HepG2 (cell line): ENCODE data around the gene ZKSCAN1. TPM values are rescaled to one million over a fixed set of nuclear protein-coding genes. Genes with fewer than 3 reads are reported as not detected.

Experiments
- ATAC-seq: fragments of 200-7000 bp; cut with Tn5 transposase; 3 replicates; pipeline ENCODE4 v1.9.1; 2020; ENCODE audit warnings: mild to moderate bottlenecking, moderate library complexity
- BruUV-seq: library from RNA; stranded (reverse); fragments of 400-500 nt; replicated peaks from 2 replicates; lab custom pipeline; 2021; lab: Mats Ljungman, UMichigan
- CTCF ChIA-PET: fragments of 300-600 bp; formaldehyde crosslinking; extraction: SDS; loops from one replicate; lab custom pipeline; 2021; ENCODE audit warnings: low total read pairs, inconsistent platforms, low intra/inter-chr PET ratio; lab: Yijun Ruan, JAX
- POLR2A ChIA-PET: fragments of 350-600 bp; sonication (Branson Sonifier 250); formaldehyde crosslinking; loops from one replicate; lab custom pipeline; 2020; ENCODE audit warnings: antibody characterized with exemption, inconsistent platforms; lab: Yijun Ruan, JAX
- DNase-seq: peaks from one replicate; pipeline ENCODE4 v3.0.0-alpha.2; 2015; ENCODE audit warnings: low spot score
- FAIRE-seq: peaks from 3 replicates; lab custom pipeline; 2011; peaks lifted over from hg19 to GRCh38; lab: Jason Lieb, UNC
- H2AFZ ChIP-seq: one replicate; pipeline ENCODE4 v1.6.1; 2011; ENCODE audit warnings: low read length, inconsistent platforms
- H3K27ac ChIP-seq: fragments of 300-600 bp; 3 replicates; pipeline ENCODE4 v1.8.0; 2011; ENCODE audit warnings: mixed run types, mild to moderate bottlenecking, mixed read lengths, low read length, inconsistent platforms; ENCODE audit not compliant: insufficient read depth; ENCODE audit errors: extremely low read length
- H3K27me3 ChIP-seq, 2 experiments: fragments of 200-600 bp in 1 of 2; 2 replicates in 1 of 2; 3 replicates in 1 of 2; pipeline versions ENCODE4 v1.6.0 to v1.8.0; 2011; ENCODE audit warnings: low read length in 2 of 2, mild to moderate bottlenecking in 2 of 2, moderate library complexity in 2 of 2, inconsistent platforms in 1 of 2; ENCODE audit not compliant: insufficient read depth in 2 of 2, control insufficient read depth in 1 of 2
- H3K36me3 ChIP-seq, 2 experiments: fragments of 200-600 bp in 1 of 2; replicated peaks in 1 of 2; 2 replicates in 1 of 2; 3 replicates in 1 of 2; pipeline versions ENCODE4 v1.5.1 to v1.8.0; 2011; ENCODE audit warnings: low read length in 2 of 2, inconsistent platforms in 1 of 2; ENCODE audit not compliant: insufficient read depth in 2 of 2, control insufficient read depth in 1 of 2
- H3K4me1 ChIP-seq: 2 replicates; pipeline ENCODE4 v1.5.1; 2012; ENCODE audit warnings: low read length, inconsistent platforms; ENCODE audit not compliant: insufficient read depth
- H3K4me2 ChIP-seq: 2 replicates; pipeline ENCODE4 v1.6.0; 2011; ENCODE audit warnings: low read depth, low read length, inconsistent platforms
- H3K4me3 ChIP-seq, 3 experiments: fragments of 200-600 bp in 1 of 3; sonication (generic), shearing (Covaris generic) in 1 of 3; replicated peaks in 1 of 3; 2 replicates each; pipeline ENCODE4 v1.5.1; 2011 to 2016; ENCODE audit warnings: low read length in 3 of 3, inconsistent platforms in 2 of 3, low read depth in 2 of 3, mild to moderate bottlenecking in 2 of 3, control low read depth in 1 of 3, mixed read lengths in 1 of 3; ENCODE audit not compliant: insufficient read depth in 1 of 3
- H3K79me2 ChIP-seq: one replicate; pipeline ENCODE4 v1.6.1; 2011; ENCODE audit warnings: low read length, inconsistent platforms; ENCODE audit not compliant: insufficient read depth
- H3K9ac ChIP-seq: 2 replicates; pipeline ENCODE4 v1.6.0; 2011; ENCODE audit warnings: mild to moderate bottlenecking, low read depth, low read length, inconsistent platforms; ENCODE audit not compliant: insufficient read depth
- H3K9me3 ChIP-seq: 2 replicates; pipeline ENCODE4 v1.5.1; 2012; ENCODE audit warnings: mild to moderate bottlenecking, low read length
- H4K20me1 ChIP-seq: 2 replicates; pipeline ENCODE4 v1.6.0; 2011; ENCODE audit warnings: inconsistent platforms, mild to moderate bottlenecking, low read length, moderate library complexity; ENCODE audit not compliant: insufficient read depth
- ADNP ChIP-seq: sonication (generic); formaldehyde crosslinking; IDR thresholded peaks from 2 replicates; pipeline ENCODE4 v1.4.0; 2020; ENCODE audit warnings: missing genetic modification reagents
- BRF2 ChIP-seq: sonication (generic); formaldehyde crosslinking; IDR thresholded peaks from 2 replicates; pipeline ENCODE4 v1.8.1; 2022; ENCODE audit warnings: mild to moderate bottlenecking, missing genetic modification reagents
- GTF3A ChIP-seq: sonication (generic); formaldehyde crosslinking; conservative IDR thresholded peaks from 2 replicates; pipeline ENCODE4 v1.4.0; 2020; ENCODE audit warnings: mild to moderate bottlenecking, missing genetic modification reagents
- HHEX ChIP-seq: IDR thresholded peaks from 2 replicates; pipeline ENCODE4 v1.6.1; 2016; ENCODE audit warnings: control low read depth
- HNRNPK ChIP-seq: fragments of 200-400 bp; formaldehyde crosslinking; IDR thresholded peaks from 2 replicates; pipeline ENCODE4 v1.6.1; 2018; ENCODE audit warnings: low read length, low read depth, moderate library complexity, mild to moderate bottlenecking; ENCODE audit not compliant: poor library complexity, severe bottlenecking
- MED13 ChIP-seq: sonication (generic); formaldehyde crosslinking; IDR thresholded peaks from 2 replicates; pipeline ENCODE4 v1.5.0; 2020; ENCODE audit warnings: missing genetic modification reagents
- MTF2 ChIP-seq: sonication (generic); formaldehyde crosslinking; IDR thresholded peaks from 2 replicates; pipeline ENCODE4 v1.5.0; 2020; ENCODE audit warnings: missing genetic modification reagents, borderline replicate concordance
- ONECUT2 ChIP-seq: sonication (generic); formaldehyde crosslinking; IDR thresholded peaks from 2 replicates; pipeline ENCODE4 v1.4.0; 2020; ENCODE audit warnings: missing genetic modification reagents
- RFX3 ChIP-seq: IDR thresholded peaks from 2 replicates; pipeline ENCODE4 v1.6.1; 2016; ENCODE audit warnings: missing biosample characterization, missing genetic modification reagents
- ZMYM4 ChIP-seq: sonication (generic); formaldehyde crosslinking; IDR thresholded peaks from 2 replicates; pipeline ENCODE4 v1.8.1; 2023; ENCODE audit warnings: mild to moderate bottlenecking, missing genetic modification reagents
- ZNF235 ChIP-seq: sonication (generic); formaldehyde crosslinking; IDR thresholded peaks from 2 replicates; pipeline ENCODE4 v1.8.1; 2023; ENCODE audit warnings: mild to moderate bottlenecking, missing genetic modification reagents, borderline replicate concordance
- ZNF326 ChIP-seq: sonication (generic); formaldehyde crosslinking; IDR thresholded peaks from 2 replicates; pipeline ENCODE4 v1.4.0; 2020; ENCODE audit warnings: missing genetic modification reagents, borderline replicate concordance
- ZNF552 ChIP-seq: sonication (generic); formaldehyde crosslinking; IDR thresholded peaks from 2 replicates; pipeline ENCODE4 v1.9.0; 2022; ENCODE audit warnings: missing genetic modification reagents, mild to moderate bottlenecking, borderline replicate concordance
- whole genome bisulfite sequencing: methylation state at CpG from one replicate; pipeline ENCODE4 v1.1.6; 2017; ENCODE audit warnings: low lambda C conversion rate; 5-methylcytosine and 5-hydroxymethylcytosine counted together
- in situ Hi-C: cut with HindIII; loops from 2 replicates; pipeline ENCODE4 v1.10.0; 2017; ENCODE audit warnings: low pct_unique_long_range_greater_than_20kb; ENCODE audit not compliant: extremely low pct_ligation_motif_present
- intact Hi-C: fragments of 100-400 bp; cut with micrococcal nuclease; formaldehyde crosslinking; loops from one replicate; pipeline ENCODE4 v1.10.0; 2022; ENCODE audit not compliant: unreplicated experiment
- polyA plus RNA-seq, 8 experiments: library from polyadenylated mRNA; depleted of rRNA in 3 of 8; stranded (reverse) in 7 of 8; unstranded in 1 of 8; fragments of >200 nt; fragmentation: Illumina TruSeq in 4 of 8; extraction: Trizol in 4 of 8; gene quantifications; 2 replicates each; pipeline versions ENCODE4 v1.2.1 to v1.2.3, GENCODE V29; 2011 to 2016; ENCODE audit warnings: low read depth in 4 of 8, missing spikeins in 1 of 8, mixed read lengths in 1 of 8; ENCODE audit not compliant: insufficient read depth in 1 of 8
- total RNA-seq, 5 experiments: library from RNA; depleted of rRNA; stranded (reverse); fragments of >200 nt; fragmentation: Illumina TruSeq; extraction: Trizol; gene quantifications; 2 replicates each; pipeline ENCODE4 v1.2.3, GENCODE V29; 2016; ENCODE audit warnings: low read depth in 1 of 5
- TF ChIP-seq, protein P1 (sequence below): sonication (generic); formaldehyde crosslinking; IDR thresholded peaks from 2 replicates; pipeline ENCODE4 v1.4.0; 2020; ENCODE audit warnings: low read depth, mild to moderate bottlenecking, missing genetic modification reagents

The ZKSCAN1 gene
- total and polyA plus RNA-seq, 2 of the 13 experiments (the other 11 are each of a cell fraction or from before 2014, with no cell fraction given): 46.4 to 60.6 TPM

DNA sequence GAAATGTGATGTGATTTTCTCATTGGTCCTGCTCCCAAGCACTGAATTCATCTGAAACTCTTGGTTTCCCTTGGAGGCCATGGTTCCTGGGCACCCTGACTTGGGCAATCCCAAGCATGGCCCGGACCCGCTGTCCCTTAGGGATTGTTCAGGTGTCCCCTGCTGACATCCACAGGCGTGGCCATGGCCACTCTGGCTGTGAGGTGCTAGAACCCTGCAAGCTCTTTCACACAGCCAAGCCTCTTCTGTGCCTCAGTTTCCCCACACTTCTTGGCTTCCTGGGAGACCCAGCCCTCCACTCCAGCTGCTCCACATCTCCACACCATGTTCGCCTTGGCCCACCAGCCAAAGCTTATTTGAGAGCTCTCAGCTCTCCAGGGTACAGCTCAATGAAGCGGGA is 27.6 kb upstream of the ZKSCAN1 start:
- FAIRE-seq (no peak), ATAC-seq (no peak), DNase-seq (no peak)
- no peak for TF ChIP-seq ZNF552
- TF ChIP-seq ZNF326 (CRISPR knock-in tag): no peak
- TF ChIP-seq ONECUT2 (CRISPR knock-in tag): no peak
- TF ChIP-seq GTF3A (CRISPR knock-in tag): no peak
- TF ChIP-seq ZMYM4 (CRISPR knock-in tag): no peak
- no peak for TF ChIP-seq MED13
- Histone ChIP-seq H3K27me3 (no peaks in the 10 kb centered on the region), H3K4me1 (peaks cover 39% of the 10 kb centered on the region), H3K4me3 (no peak overlapping the region), H3K36me3 (no peaks in the 10 kb centered on the region; a peak in 1 of 5 replicates), H2AFZ (no peak overlapping the region), H3K9me3 (no peaks in the 10 kb centered on the region), H3K79me2 (no peaks in the 10 kb centered on the region), H3K9ac (no peak overlapping the region), H4K20me1 (no peaks in the 10 kb centered on the region), H3K4me2 (no peak overlapping the region), H3K27ac (no peak overlapping the region)
- intact Hi-C loops: no loop called here
- WGBS: 94% methylated on average over 5 of the region's 5 CpGs
- in situ Hi-C loops: no loop called here
- ChIA-PET CTCF (no interaction called here), POLR2A (no interaction called here)
- no TSS peak for BruUV-seq

DNA sequence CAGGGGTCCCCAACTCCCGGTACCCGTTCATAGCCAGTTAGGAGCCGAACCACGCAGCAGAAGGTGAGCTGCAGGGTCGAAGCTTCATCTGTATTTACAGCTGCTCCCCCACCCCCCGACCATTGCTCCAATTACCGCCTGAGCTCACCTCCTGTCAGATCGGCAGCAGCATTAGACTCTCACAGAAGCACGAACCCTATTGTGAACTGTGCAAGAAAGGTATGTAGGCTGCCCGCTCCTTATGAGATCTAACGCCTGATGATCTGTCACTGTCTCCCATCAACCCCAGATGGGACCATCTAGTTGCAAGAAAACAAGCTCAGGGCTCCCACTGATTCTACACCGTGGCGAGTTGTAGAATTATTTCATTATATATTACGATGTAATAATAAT is 24.9 kb upstream of the ZKSCAN1 start:
- peaks cover 60% of the 10 kb centered on the region for H3K4me1 ChIP-seq
- no peaks in the 10 kb centered on the region for H3K79me2 ChIP-seq
- ATAC-seq (no peak), FAIRE-seq (no peak), DNase-seq (no peak)
- no peak overlapping the region for H3K27ac ChIP-seq
- peak overlapping the region; percentile 55 for H3K4me2 ChIP-seq
- in situ Hi-C loops (loop anchor here (5.0 kb wide), 2 partner anchors 62 to 78 kb away; no protein-coding TSS in a partner anchor), intact Hi-C loops (loop anchor here (1.0 kb wide), 1 partner anchor 77 kb away; no protein-coding TSS in a partner anchor)
- no peaks in the 10 kb centered on the region for H3K36me3 ChIP-seq
- H3K9ac ChIP-seq: no peak overlapping the region
- H2AFZ ChIP-seq: no peak overlapping the region
- H3K9me3 ChIP-seq: no peaks in the 10 kb centered on the region
- BruUV-seq: no TSS peak
- H4K20me1 ChIP-seq: no peaks in the 10 kb centered on the region
- H3K4me3 ChIP-seq: no peak overlapping the region; a peak in 1 of 6 replicates
- ChIA-PET POLR2A (interaction anchor here (0.6 to 3.7 kb wide), 8 partner anchors 11 to 432 kb away, joined by 3 to 15 read pairs (median 5); partner anchors contain the start of genes AZGP1, GJC3, ZKSCAN1 and ZNF655), CTCF (interaction anchor here (1.1 to 2.1 kb wide), 5 partner anchors 11 to 465 kb away, joined by 3 to 33 read pairs (median 5); partner anchors contain the start of gene GJC3)
- WGBS: 64% methylated on average over 14 of the region's 14 CpGs
- H3K27me3 ChIP-seq: no peaks in the 10 kb centered on the region
- TF ChIP-seq RFX3 (no peak), BRF2 (CRISPR knock-in tag) (no peak), MTF2 (no peak), ADNP (CRISPR knock-in tag) (no peak), ZNF235 (no peak), HHEX (no peak), HNRNPK (no peak)
- TF ChIP-seq, protein P1, sequence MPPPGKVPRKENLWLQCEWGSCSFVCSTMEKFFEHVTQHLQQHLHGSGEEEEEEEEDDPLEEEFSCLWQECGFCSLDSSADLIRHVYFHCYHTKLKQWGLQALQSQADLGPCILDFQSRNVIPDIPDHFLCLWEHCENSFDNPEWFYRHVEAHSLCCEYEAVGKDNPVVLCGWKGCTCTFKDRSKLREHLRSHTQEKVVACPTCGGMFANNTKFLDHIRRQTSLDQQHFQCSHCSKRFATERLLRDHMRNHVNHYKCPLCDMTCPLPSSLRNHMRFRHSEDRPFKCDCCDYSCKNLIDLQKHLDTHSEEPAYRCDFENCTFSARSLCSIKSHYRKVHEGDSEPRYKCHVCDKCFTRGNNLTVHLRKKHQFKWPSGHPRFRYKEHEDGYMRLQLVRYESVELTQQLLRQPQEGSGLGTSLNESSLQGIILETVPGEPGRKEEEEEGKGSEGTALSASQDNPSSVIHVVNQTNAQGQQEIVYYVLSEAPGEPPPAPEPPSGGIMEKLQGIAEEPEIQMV (CRISPR knock-in tag): no peak
